CD4-positive, alpha-beta T cell (primary cell): ENCODE data around the gene VPS45. TPM values are rescaled to one million over a fixed set of nuclear protein-coding genes. Genes with fewer than 3 reads are reported as not detected.

Experiments used
- ATAC-seq: fragments of 200-7000 bp; cut with Tn5 transposase; one replicate; pipeline ENCODE4 v1.10.0; 2022; ENCODE audit warnings: mild to moderate bottlenecking; ENCODE audit not compliant: poor library complexity
- CTCF ChIA-PET: fragments of 350-600 bp; sonication (Branson Sonifier 250); formaldehyde crosslinking; loops from one replicate; lab custom pipeline; 2021; ENCODE audit warnings: antibody characterized with exemption, inconsistent platforms; lab: Charles Lee
- POLR2A ChIA-PET: fragments of 350-600 bp; sonication (Branson Sonifier 250); formaldehyde crosslinking; loops from one replicate; lab custom pipeline; 2021; ENCODE audit warnings: antibody characterized with exemption, inconsistent platforms; lab: Charles Lee
- DNase-seq, 14 experiments: peaks; one replicate each; pipeline ENCODE4 v3.0.0-alpha.2; 2013 to 2020; ENCODE audit warnings: mixed read lengths in 2 of 14
- H3K27ac ChIP-seq, 2 donors: one replicate each; pipeline versions ENCODE4 v1.5.1 to v1.7.0; 2013; ENCODE audit warnings: low read length in 2 of 2, low read depth in 1 of 2, mild to moderate bottlenecking in 1 of 2
- H3K27me3 ChIP-seq, 2 experiments: 1 replicate in 1 of 2; 2 replicates in 1 of 2; pipeline versions ENCODE4 v1.6.1 to v1.7.0; 2013; ENCODE audit warnings: low read length in 2 of 2, control low read depth in 1 of 2, mild to moderate bottlenecking in 1 of 2, moderate library complexity in 1 of 2; ENCODE audit not compliant: insufficient read depth in 2 of 2, control insufficient read depth in 1 of 2
- H3K36me3 ChIP-seq: one replicate; pipeline ENCODE4 v1.6.1; 2013; ENCODE audit warnings: low read length, control low read depth; ENCODE audit not compliant: insufficient read depth
- H3K4me1 ChIP-seq: one replicate; pipeline ENCODE4 v1.6.1; 2013; ENCODE audit warnings: low read length, control low read depth; ENCODE audit not compliant: insufficient read depth
- H3K4me3 ChIP-seq: one replicate; pipeline ENCODE4 v1.5.1; 2013; ENCODE audit warnings: mild to moderate bottlenecking, low read length, moderate library complexity
- H3K9me3 ChIP-seq, 2 experiments: 1 replicate in 1 of 2; 2 replicates in 1 of 2; pipeline versions ENCODE4 v1.6.1 to v1.7.0; 2013; ENCODE audit warnings: low read length in 2 of 2, mild to moderate bottlenecking in 2 of 2, control low read depth in 1 of 2, moderate library complexity in 1 of 2; ENCODE audit not compliant: control insufficient read depth in 1 of 2, insufficient read depth in 1 of 2
- H3K27ac Mint-ChIP-seq: one replicate; pipeline ENCODE4 v1.8.0; 2020; ENCODE audit warnings: mixed read lengths
- H3K27me3 Mint-ChIP-seq: one replicate; pipeline ENCODE4 v1.8.0; 2021; ENCODE audit warnings: mixed read lengths
- H3K36me3 Mint-ChIP-seq: one replicate; pipeline ENCODE4 v1.8.0; 2021; ENCODE audit warnings: low read depth, mixed read lengths
- H3K4me1 Mint-ChIP-seq: one replicate; pipeline ENCODE4 v1.8.0; 2021; ENCODE audit warnings: low read depth, mixed read lengths
- H3K4me3 Mint-ChIP-seq: one replicate; pipeline ENCODE4 v1.8.0; 2020; ENCODE audit warnings: mild to moderate bottlenecking, mixed read lengths
- H3K9me3 Mint-ChIP-seq: one replicate; pipeline ENCODE4 v1.8.0; 2020; ENCODE audit warnings: mixed read lengths
- CTCF ChIP-seq: fragments of 200-600 bp; IDR thresholded peaks from one replicate; pipeline ENCODE4 v1.8.0; 2022; ENCODE audit warnings: antibody characterized with exemption, mild to moderate bottlenecking
- intact Hi-C, 2 experiments: fragments of 100-400 bp; cut with DNase I in 1 of 2; cut with micrococcal nuclease in 1 of 2; formaldehyde crosslinking; loops; one replicate each; pipeline versions ENCODE4 v1.15.1 to v1.9.0; 2023 to 2025; cut with DNase I, micrococcal nuclease
- total RNA-seq, 174 experiments: library from RNA in 2 of 174; stranded (reverse) in 2 of 174; gene quantifications; one replicate each; pipeline ENCODE4 v1.2.3 and lab custom pipeline; 2021 to 2026

The VPS45 gene
- total RNA-seq, 2 experiments from 2014 or later = 9.6 to 10.7 TPM

DNA sequence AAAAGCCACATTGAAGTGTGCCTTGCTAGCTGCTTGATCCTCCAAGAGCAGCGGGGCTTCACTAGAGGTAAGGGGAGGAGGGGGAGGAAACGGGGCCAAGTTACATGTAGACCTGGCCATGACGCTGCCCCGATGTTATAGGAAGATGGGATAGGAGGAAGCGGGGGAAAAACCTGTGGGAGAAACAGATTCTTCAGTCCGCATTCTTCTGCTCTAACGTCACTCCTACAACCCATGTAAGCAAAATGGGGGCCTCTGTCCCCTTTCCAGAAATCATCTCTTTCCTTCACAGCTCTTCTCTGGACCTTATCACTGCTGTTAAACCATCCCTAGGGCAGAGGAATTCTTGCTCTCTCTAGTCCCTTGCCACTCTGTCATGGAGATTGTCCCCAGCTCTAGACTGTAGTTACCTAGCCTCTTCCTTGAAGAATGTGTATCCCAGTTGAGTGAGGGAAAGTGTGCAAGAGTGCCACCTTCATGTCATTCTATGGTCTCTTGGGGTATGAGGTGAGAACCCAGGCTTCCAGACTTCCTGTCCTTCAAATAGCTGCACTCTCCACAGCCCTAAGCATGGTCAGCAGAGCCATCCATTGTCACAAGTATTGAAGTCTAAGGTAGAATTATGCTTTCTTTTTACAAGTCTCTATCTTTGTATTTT lies 93.5 kb downstream of the VPS45 start:
- peak in 1 of 14 experiments; percentile 11 for DNase-seq
- TF ChIP-seq CTCF = no peak
- Mint-ChIP-seq H3K27me3 (no peaks in the 10 kb centered on the region), H3K36me3 (peaks cover 50% of the 10 kb centered on the region), H3K4me1 (peaks cover 61% of the 10 kb centered on the region), H3K9me3 (no peaks in the 10 kb centered on the region), H3K27ac (peak overlapping the region; percentile 41), H3K4me3 (no peak overlapping the region)
- POLR2A ChIA-PET = interaction anchor here (0.9 to 3.7 kb wide), 6 partner anchors 10 to 93 kb away, joined by 3 to 53 read pairs (median 12); partner anchors contain the start of genes PLEKHO1 and VPS45
- ATAC-seq = no peak
- intact Hi-C loops = no loop called here
- Histone ChIP-seq H3K36me3 (peaks cover 36% of the 10 kb centered on the region), H3K27ac (peak overlapping the region in 1 of 2 donors; percentile 36), H3K27me3 (no peaks in the 10 kb centered on the region), H3K4me3 (no peak overlapping the region), H3K4me1 (peaks cover 71% of the 10 kb centered on the region), H3K9me3 (no peaks in the 10 kb centered on the region)
- CTCF ChIA-PET = interaction anchor here (0.8 to 8.4 kb wide), 4 partner anchors 58 to 105 kb away, joined by 3 to 49 read pairs (median 3); no protein-coding TSS in a partner anchor

- Histone ChIP-seq H3K4me1 (peaks cover 69% of the 10 kb centered on the region), H3K27ac (no peak overlapping the region), H3K36me3 (peaks cover 28% of the 10 kb centered on the region), H3K4me3 (no peak overlapping the region), H3K9me3 (no peaks in the 10 kb centered on the region), H3K27me3 (no peaks in the 10 kb centered on the region)
- TF ChIP-seq CTCF = peak; percentile 44
- H3K27ac Mint-ChIP-seq = peak overlapping the region; percentile 41
- ChIA-PET POLR2A (interaction anchor here (0.6 to 3.7 kb wide), 8 partner anchors 11 to 468 kb away, joined by 3 to 53 read pairs (median 8); partner anchors contain the start of genes ENSA, PLEKHO1 and VPS45), CTCF (interaction anchor here (0.7 to 8.4 kb wide), 7 partner anchors 9 to 106 kb away, joined by 3 to 49 read pairs (median 3); no protein-coding TSS in a partner anchor)
- no peaks in the 10 kb centered on the region for H3K27me3 Mint-ChIP-seq
- intact Hi-C loops = no loop called here
- peak; percentile 42 for ATAC-seq
- peaks cover 41% of the 10 kb centered on the region for H3K36me3 Mint-ChIP-seq
- H3K4me1 Mint-ChIP-seq = peaks cover 56% of the 10 kb centered on the region
- H3K4me3 Mint-ChIP-seq = peak overlapping the region; percentile 23
- DNase-seq = peak in 4 of 14 experiments; percentile 37 to 52 (median 45)
- no peaks in the 10 kb centered on the region for H3K9me3 Mint-ChIP-seq
Observed at GRCh38 chr1:150161747-150162581, 94.4 kb downstream of the VPS45 start.

DNA sequence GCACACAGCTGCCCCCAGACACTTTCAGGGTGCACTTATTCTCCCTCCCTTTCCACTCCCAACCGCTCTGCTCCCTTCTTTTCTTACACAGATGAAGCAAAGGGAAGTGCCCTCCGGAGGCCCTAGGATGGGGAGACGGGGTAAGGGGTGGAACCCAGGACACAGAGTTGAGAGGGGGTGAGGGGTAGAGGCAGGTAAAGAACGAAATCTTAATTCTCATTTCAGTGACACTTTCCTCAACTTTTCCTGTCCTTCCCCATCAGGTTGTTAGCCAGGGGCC lies 94.9 kb downstream of the VPS45 start:
- Mint-ChIP-seq H3K27me3 (no peaks in the 10 kb centered on the region), H3K4me1 (peaks cover 55% of the 10 kb centered on the region), H3K36me3 (peaks cover 36% of the 10 kb centered on the region), H3K27ac (peak overlapping the region; percentile 41), H3K4me3 (no peak overlapping the region), H3K9me3 (no peaks in the 10 kb centered on the region)
- Histone ChIP-seq H3K9me3 (no peaks in the 10 kb centered on the region), H3K27me3 (no peaks in the 10 kb centered on the region), H3K27ac (no peak overlapping the region), H3K36me3 (peaks cover 22% of the 10 kb centered on the region), H3K4me3 (no peak overlapping the region), H3K4me1 (peaks cover 64% of the 10 kb centered on the region)
- POLR2A ChIA-PET = interaction anchor here (1.0 to 3.7 kb wide), 6 partner anchors 12 to 94 kb away, joined by 3 to 53 read pairs (median 12); partner anchors contain the start of genes PLEKHO1 and VPS45
- CTCF ChIA-PET = interaction anchor here (1.0 to 8.4 kb wide), 3 partner anchors 12 to 89 kb away, joined by 3 to 49 read pairs (median 3); no protein-coding TSS in a partner anchor
- ATAC-seq = no peak
- no peak for TF ChIP-seq CTCF
- no peak for DNase-seq
- intact Hi-C loops = no loop called here
